HCT116 (cell line): ENCODE measurements around the gene DCUN1D2. TPM values are rescaled to one million over a fixed set of nuclear protein-coding genes. Genes with fewer than 3 reads are reported as not detected.

Experiments used
- ATAC-seq: fragments of 200-7000 bp; cut with Tn5 transposase; 2 replicates; pipeline ENCODE4 v1.9.1; 2020; ENCODE audit warnings: mild to moderate bottlenecking, moderate library complexity
- BruUV-seq: library from RNA; stranded (reverse); fragments of 400-500 nt; replicated peaks from 2 replicates; lab custom pipeline; 2021; lab: Mats Ljungman, UMichigan
- CTCF ChIA-PET: fragments of 300-600 bp; sonication (Branson Sonifier 250); formaldehyde crosslinking; loops from one replicate; lab custom pipeline; 2021; ENCODE audit warnings: antibody characterized with exemption; lab: Charles Lee
- POLR2A ChIA-PET: fragments of 300-600, 350-600 bp; sonication (Branson Sonifier 250); formaldehyde crosslinking; loops from one replicate; lab custom pipeline; 2021; ENCODE audit warnings: antibody characterized with exemption; lab: Charles Lee
- RAD21 ChIA-PET, 2 experiments: fragments of 300-600 bp; sonication (Branson Sonifier 250); formaldehyde crosslinking; loops; one replicate each; lab custom pipeline; 2023; ENCODE audit warnings: low total read pairs in 2 of 2; ENCODE audit not compliant: uncharacterized antibody in 2 of 2, unreplicated experiment in 2 of 2, low non-redundant PET in 1 of 2; lab: Charles Lee
- DNase-seq: peaks from one replicate; pipeline ENCODE4 v3.0.0-alpha.2; 2010; ENCODE audit warnings: low read depth, low spot score
- H2AFZ ChIP-seq: fragments of 200-600 bp; shearing (Covaris generic), sonication (generic); 2 replicates; pipeline ENCODE4 v1.6.1; 2017; ENCODE audit warnings: low read depth, mixed run types, mixed read lengths, antibody characterized with exemption, low read length; ENCODE audit not compliant: poor library complexity, severe bottlenecking
- H3K27ac ChIP-seq: 2 replicates; pipeline ENCODE4 v1.5.1; 2012; ENCODE audit warnings: low read depth, low read length
- H3K27me3 ChIP-seq: fragments of 200-600 bp; sonication (generic); 2 replicates; pipeline ENCODE4 v1.6.1; 2016; ENCODE audit warnings: mixed run types, low read length, mixed read lengths; ENCODE audit not compliant: insufficient read depth
- H3K36me3 ChIP-seq, 2 experiments: fragments of 200-500 bp in 1 of 2; fragments of 200-600 bp in 1 of 2; sonication (Bioruptor generic) in 1 of 2; sonication (generic) in 1 of 2; 2 replicates each; pipeline versions ENCODE4 v1.5.1 to v1.6.1; 2014 to 2016; ENCODE audit warnings: low read length in 2 of 2, inconsistent platforms in 1 of 2, mixed read lengths in 1 of 2, mixed run types in 1 of 2; ENCODE audit not compliant: insufficient read depth in 2 of 2, control insufficient read depth in 1 of 2
- H3K4me1 ChIP-seq, 2 experiments: fragments of 200-600 bp in 1 of 2; sonication (generic) in 1 of 2; 2 replicates each; pipeline versions ENCODE4 v1.5.1 to v1.6.1; 2012 to 2017; ENCODE audit warnings: low read length in 2 of 2, inconsistent platforms in 1 of 2, mild to moderate bottlenecking in 1 of 2, mixed read lengths in 1 of 2, mixed run types in 1 of 2, moderate library complexity in 1 of 2; ENCODE audit not compliant: insufficient read depth in 2 of 2, control insufficient read depth in 1 of 2
- H3K4me2 ChIP-seq: fragments of 200-600 bp; sonication (generic); 2 replicates; pipeline ENCODE4 v1.6.1; 2017; ENCODE audit warnings: mixed run types, low read length, mixed read lengths
- H3K4me3 ChIP-seq, 2 experiments: fragments of 200-600 bp in 1 of 2; sonication (generic) in 1 of 2; replicated peaks in 1 of 2; 2 replicates each; pipeline ENCODE4 v1.5.1; 2011 to 2016; ENCODE audit warnings: low read length in 2 of 2, control low read depth in 1 of 2, low read depth in 1 of 2, mild to moderate bottlenecking in 1 of 2, mixed read lengths in 1 of 2, mixed run types in 1 of 2
- H3K79me2 ChIP-seq: fragments of 200-600 bp; sonication (generic); 2 replicates; pipeline ENCODE4 v1.6.1; 2017; ENCODE audit warnings: mild to moderate bottlenecking, mixed run types, low read length, moderate library complexity, mixed read lengths; ENCODE audit not compliant: insufficient read depth
- H3K9ac ChIP-seq: fragments of 200-600 bp; sonication (generic); 2 replicates; pipeline ENCODE4 v1.6.1; 2016; ENCODE audit warnings: low read length, mixed read lengths
- H3K9me2 ChIP-seq: fragments of 200-600 bp; sonication (generic), shearing (Covaris generic); 2 replicates; pipeline ENCODE4 v1.6.1; 2017; ENCODE audit warnings: mixed run types, mild to moderate bottlenecking, moderate library complexity; ENCODE audit not compliant: insufficient read depth
- H3K9me3 ChIP-seq, 2 experiments: fragments of 200-500 bp in 1 of 2; fragments of 200-600 bp in 1 of 2; sonication (Bioruptor generic) in 1 of 2; sonication (generic) in 1 of 2; 2 replicates each; pipeline ENCODE4 v1.6.1; 2014 to 2017; ENCODE audit warnings: low read length in 2 of 2, mixed read lengths in 2 of 2, inconsistent platforms in 1 of 2, low read depth in 1 of 2, mild to moderate bottlenecking in 1 of 2, mixed run types in 1 of 2, moderate library complexity in 1 of 2; ENCODE audit not compliant: control insufficient read depth in 1 of 2, insufficient read depth in 1 of 2
- H4K20me1 ChIP-seq: fragments of 200-600 bp; sonication (generic), shearing (Covaris generic); 2 replicates; pipeline ENCODE4 v1.6.1; 2017; ENCODE audit warnings: mixed run types, mild to moderate bottlenecking, moderate library complexity; ENCODE audit not compliant: insufficient read depth
- CBX3 ChIP-seq: IDR thresholded peaks from 2 replicates; pipeline ENCODE4 v1.6.1; 2012; ENCODE audit warnings: low read depth
- CEBPB ChIP-seq: IDR thresholded peaks from 2 replicates; pipeline ENCODE4 v1.6.1; 2012; ENCODE audit warnings: low read depth
- EGR1 ChIP-seq: IDR thresholded peaks from 2 replicates; pipeline ENCODE4 v1.6.1; 2012; ENCODE audit warnings: low read depth
- ELF1 ChIP-seq: IDR thresholded peaks from 2 replicates; pipeline ENCODE4 v1.6.1; 2012; ENCODE audit warnings: low read depth, borderline replicate concordance
- EZH2 ChIP-seq: fragments of 200-600 bp; sonication (generic); IDR thresholded peaks from 2 replicates; pipeline ENCODE4 v1.6.1; 2017; ENCODE audit warnings: antibody characterized with exemption, mixed run types
- EZH2phosphoT487 ChIP-seq: fragments of 200-600 bp; IDR thresholded peaks from 2 replicates; pipeline ENCODE4 v1.6.1; 2018; ENCODE audit warnings: antibody characterized with exemption, borderline replicate concordance
- FOSL1 ChIP-seq: IDR thresholded peaks from 2 replicates; pipeline ENCODE4 v1.6.1; 2012; ENCODE audit warnings: low read depth
- JUND ChIP-seq: IDR thresholded peaks from 2 replicates; pipeline ENCODE4 v1.6.1; 2012
- POLR2A ChIP-seq: IDR thresholded peaks from 2 replicates; pipeline ENCODE4 v1.7.0; 2011; ENCODE audit warnings: borderline replicate concordance; ENCODE audit not compliant: insufficient read depth, insufficient read length; ENCODE audit errors: extremely low read depth
- POLR2AphosphoS5 ChIP-seq: IDR thresholded peaks from 2 replicates; pipeline ENCODE4 v1.6.1; 2011; ENCODE audit warnings: mild to moderate bottlenecking, low read depth, low read length, moderate library complexity
- RAD21 ChIP-seq: IDR thresholded peaks from 2 replicates; pipeline ENCODE4 v1.6.1; 2012; ENCODE audit warnings: low read depth, mild to moderate bottlenecking
- SIN3A ChIP-seq: IDR thresholded peaks from 2 replicates; pipeline ENCODE4 v1.6.1; 2012; ENCODE audit warnings: low read depth
- TCF7L2 ChIP-seq: IDR thresholded peaks from 2 replicates; pipeline ENCODE4 v1.7.0; 2011; ENCODE audit warnings: borderline replicate concordance, inconsistent platforms; ENCODE audit not compliant: insufficient read depth, insufficient read length; ENCODE audit errors: extremely low read depth
- ZFX ChIP-seq: fragments of 450-650 bp; IDR thresholded peaks from 2 replicates; pipeline ENCODE4 v1.6.1; 2017
- ZNF274 ChIP-seq: fragments of 200-500 bp; sonication (Bioruptor generic); IDR thresholded peaks from 2 replicates; pipeline ENCODE4 v1.6.1; 2014; ENCODE audit warnings: mild to moderate bottlenecking, low read depth, low read length, inconsistent platforms
- intact Hi-C: fragments of 100-400 bp; cut with micrococcal nuclease; formaldehyde crosslinking; loops from 2 replicates; pipeline ENCODE4 v1.10.0; 2022
- total RNA-seq: library from RNA; stranded (reverse); gene quantifications from one replicate; pipeline ENCODE4 v1.2.1, GENCODE V29; 2021; ENCODE audit not compliant: unreplicated experiment
- TF ChIP-seq, protein P1 (sequence below), 3 experiments: fragments of 200-600 bp in 1 of 3; sonication (generic) in 1 of 3; IDR thresholded peaks in 2 of 3; conservative IDR thresholded peaks in 1 of 3; 2 replicates each; pipeline ENCODE4 v1.5.1; 2012 to 2017; ENCODE audit warnings: low read depth in 2 of 3, low read length in 2 of 3, antibody characterized with exemption in 1 of 3, borderline replicate concordance in 1 of 3, control low read depth in 1 of 3, mild to moderate bottlenecking in 1 of 3, mixed read lengths in 1 of 3, mixed run types in 1 of 3, moderate library complexity in 1 of 3; ENCODE audit not compliant: insufficient read depth in 1 of 3
- TF ChIP-seq, protein P2 (sequence below): IDR thresholded peaks from 2 replicates; pipeline ENCODE4 v1.6.1; 2011; ENCODE audit warnings: mild to moderate bottlenecking, low read length, moderate library complexity; ENCODE audit not compliant: insufficient replicate concordance; ENCODE audit errors: extremely low read depth
- TF ChIP-seq, protein P3 (sequence below): IDR thresholded peaks from 2 replicates; pipeline ENCODE4 v1.6.1; 2012

The DCUN1D2 gene
- total RNA-seq, 1 experiment from 2014 or later: 25.4 TPM

DNA sequence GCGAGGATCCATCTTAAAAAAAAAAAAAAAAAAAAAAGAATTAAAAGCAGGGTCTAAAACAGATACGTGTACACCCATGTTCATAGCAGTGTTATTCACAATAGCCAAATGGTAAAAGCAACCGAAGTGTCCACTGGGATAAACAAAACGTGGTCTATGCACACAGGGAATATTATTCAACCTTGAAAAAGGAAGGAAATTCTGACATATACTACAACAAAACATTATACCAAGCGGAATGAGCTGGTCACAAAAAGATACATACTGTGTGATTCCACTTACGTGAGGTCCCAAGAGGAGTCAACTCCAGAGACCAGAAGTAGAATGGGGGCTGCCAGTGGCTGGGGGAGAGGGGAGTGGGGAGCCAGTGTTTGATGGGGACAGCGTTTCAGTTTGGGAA, 22.5 kb downstream of the DCUN1D2 start:
- no peak overlapping the region for H3K4me2 ChIP-seq
- H3K9ac ChIP-seq: no peak overlapping the region
- ATAC-seq (no peak), DNase-seq (no peak)
- BruUV-seq: no TSS peak
- TF ChIP-seq SIN3A: no peak
- TF ChIP-seq CBX3: no peak
- no peak for TF ChIP-seq EGR1
- TF ChIP-seq TCF7L2: no peak
- no peak for TF ChIP-seq POLR2AphosphoS5
- no peak for TF ChIP-seq POLR2A
- no peak for TF ChIP-seq ZNF274
- no peak for TF ChIP-seq EZH2phosphoT487
- no peak for TF ChIP-seq FOSL1
- TF ChIP-seq, protein P1, sequence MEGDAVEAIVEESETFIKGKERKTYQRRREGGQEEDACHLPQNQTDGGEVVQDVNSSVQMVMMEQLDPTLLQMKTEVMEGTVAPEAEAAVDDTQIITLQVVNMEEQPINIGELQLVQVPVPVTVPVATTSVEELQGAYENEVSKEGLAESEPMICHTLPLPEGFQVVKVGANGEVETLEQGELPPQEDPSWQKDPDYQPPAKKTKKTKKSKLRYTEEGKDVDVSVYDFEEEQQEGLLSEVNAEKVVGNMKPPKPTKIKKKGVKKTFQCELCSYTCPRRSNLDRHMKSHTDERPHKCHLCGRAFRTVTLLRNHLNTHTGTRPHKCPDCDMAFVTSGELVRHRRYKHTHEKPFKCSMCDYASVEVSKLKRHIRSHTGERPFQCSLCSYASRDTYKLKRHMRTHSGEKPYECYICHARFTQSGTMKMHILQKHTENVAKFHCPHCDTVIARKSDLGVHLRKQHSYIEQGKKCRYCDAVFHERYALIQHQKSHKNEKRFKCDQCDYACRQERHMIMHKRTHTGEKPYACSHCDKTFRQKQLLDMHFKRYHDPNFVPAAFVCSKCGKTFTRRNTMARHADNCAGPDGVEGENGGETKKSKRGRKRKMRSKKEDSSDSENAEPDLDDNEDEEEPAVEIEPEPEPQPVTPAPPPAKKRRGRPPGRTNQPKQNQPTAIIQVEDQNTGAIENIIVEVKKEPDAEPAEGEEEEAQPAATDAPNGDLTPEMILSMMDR (IDR thresholded peaks at IDR 0.05 in 2 of 3, conservative IDR thresholded peaks at IDR 0.05 in 1 of 3; ENCODE audit: borderline replicate concordance in 1 of 3, insufficient read depth in 1 of 3, low read depth in 2 of 3, low read length in 2 of 3): no peak
- TF ChIP-seq JUND: no peak
- TF ChIP-seq EZH2: no peak
- TF ChIP-seq, protein P2, sequence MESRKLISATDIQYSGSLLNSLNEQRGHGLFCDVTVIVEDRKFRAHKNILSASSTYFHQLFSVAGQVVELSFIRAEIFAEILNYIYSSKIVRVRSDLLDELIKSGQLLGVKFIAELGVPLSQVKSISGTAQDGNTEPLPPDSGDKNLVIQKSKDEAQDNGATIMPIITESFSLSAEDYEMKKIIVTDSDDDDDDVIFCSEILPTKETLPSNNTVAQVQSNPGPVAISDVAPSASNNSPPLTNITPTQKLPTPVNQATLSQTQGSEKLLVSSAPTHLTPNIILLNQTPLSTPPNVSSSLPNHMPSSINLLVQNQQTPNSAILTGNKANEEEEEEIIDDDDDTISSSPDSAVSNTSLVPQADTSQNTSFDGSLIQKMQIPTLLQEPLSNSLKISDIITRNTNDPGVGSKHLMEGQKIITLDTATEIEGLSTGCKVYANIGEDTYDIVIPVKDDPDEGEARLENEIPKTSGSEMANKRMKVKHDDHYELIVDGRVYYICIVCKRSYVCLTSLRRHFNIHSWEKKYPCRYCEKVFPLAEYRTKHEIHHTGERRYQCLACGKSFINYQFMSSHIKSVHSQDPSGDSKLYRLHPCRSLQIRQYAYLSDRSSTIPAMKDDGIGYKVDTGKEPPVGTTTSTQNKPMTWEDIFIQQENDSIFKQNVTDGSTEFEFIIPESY: no peak
- no peak for TF ChIP-seq CEBPB
- TF ChIP-seq ZFX: no peak
- TF ChIP-seq, protein P3, sequence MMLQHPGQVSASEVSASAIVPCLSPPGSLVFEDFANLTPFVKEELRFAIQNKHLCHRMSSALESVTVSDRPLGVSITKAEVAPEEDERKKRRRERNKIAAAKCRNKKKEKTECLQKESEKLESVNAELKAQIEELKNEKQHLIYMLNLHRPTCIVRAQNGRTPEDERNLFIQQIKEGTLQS: no peak
- TF ChIP-seq ELF1: no peak
- TF ChIP-seq RAD21: no peak
- no peak overlapping the region for H3K4me3 ChIP-seq
- H3K79me2 ChIP-seq: peaks cover 27% of the 10 kb centered on the region; the same call in 1 of the 2 replicates
- H2AFZ ChIP-seq: no peak overlapping the region
- RAD21 ChIA-PET: interaction anchor here in 1 of 2 experiments (0.7 kb wide), 1 partner anchor 38 kb away, joined by 4 read pairs; no protein-coding TSS in a partner anchor
- H3K9me2 ChIP-seq: no peaks in the 10 kb centered on the region
- no peak overlapping the region for H3K27ac ChIP-seq
- intact Hi-C loops: no loop called here
- POLR2A ChIA-PET: no interaction called here
- H4K20me1 ChIP-seq: no peaks in the 10 kb centered on the region
- CTCF ChIA-PET: no interaction called here
- H3K9me3 ChIP-seq: no peaks in the 10 kb centered on the region
- H3K27me3 ChIP-seq: no peaks in the 10 kb centered on the region
- H3K4me1 ChIP-seq: no peaks in the 10 kb centered on the region
- H3K36me3 ChIP-seq: peaks cover 8 to 13% of the 10 kb centered on the region in 2 experiments
